Natural killer cell (primary cell): Measurements from ENCODE around the gene WDR7. TPM values are rescaled to one million over a fixed set of nuclear protein-coding genes. Genes with fewer than 3 reads are reported as not detected.

Experiments used
- ATAC-seq, 3 donors: fragments of 150-1000 bp in 2 of 3; fragments of 200-7000 bp in 1 of 3; cut with Tn5 transposase; 1 replicate in 1 of 3; 2 replicates in 2 of 3; pipeline ENCODE4 v1.10.0; 2021; ENCODE audit warnings: mild to moderate bottlenecking in 2 of 3, moderate library complexity in 2 of 3
- DNase-seq, 2 donors: peaks; one replicate each; pipeline versions ENCODE4 v3.0.0 to v3.0.0-alpha.2; 2013 to 2021; ENCODE audit warnings: mixed read lengths in 1 of 2
- H3K27ac ChIP-seq: one replicate; pipeline ENCODE4 v1.5.1; 2013; ENCODE audit warnings: mild to moderate bottlenecking, low read length
- H3K27me3 ChIP-seq: one replicate; pipeline ENCODE4 v1.6.1; 2013; ENCODE audit warnings: low read length; ENCODE audit not compliant: control insufficient read depth, insufficient read depth
- H3K36me3 ChIP-seq: one replicate; pipeline ENCODE4 v1.6.1; 2013; ENCODE audit warnings: low read length; ENCODE audit not compliant: control insufficient read depth, insufficient read depth
- H3K4me1 ChIP-seq: one replicate; pipeline ENCODE4 v1.6.1; 2013; ENCODE audit warnings: low read length; ENCODE audit not compliant: control insufficient read depth, insufficient read depth
- H3K4me3 ChIP-seq: one replicate; pipeline ENCODE4 v1.5.1; 2013; ENCODE audit warnings: low read length
- H3K9me3 ChIP-seq: one replicate; pipeline ENCODE4 v1.6.1; 2013; ENCODE audit warnings: low read length; ENCODE audit not compliant: control insufficient read depth, insufficient read depth
- H3K27ac Mint-ChIP-seq, 2 donors: one replicate each; pipeline ENCODE4 v1.8.0; 2022; ENCODE audit warnings: mild to moderate bottlenecking in 2 of 2, mixed read lengths in 2 of 2, moderate library complexity in 1 of 2
- H3K27me3 Mint-ChIP-seq, 2 donors: one replicate each; pipeline ENCODE4 v1.8.0; 2022; ENCODE audit warnings: low read depth in 2 of 2, mixed read lengths in 2 of 2
- H3K36me3 Mint-ChIP-seq: one replicate; pipeline ENCODE4 v1.8.0; 2022; ENCODE audit warnings: mixed read lengths
- H3K4me1 Mint-ChIP-seq, 2 donors: one replicate each; pipeline ENCODE4 v1.8.0; 2022; ENCODE audit warnings: mixed read lengths in 2 of 2
- H3K4me3 Mint-ChIP-seq: one replicate; pipeline ENCODE4 v1.8.0; 2022; ENCODE audit warnings: mild to moderate bottlenecking, moderate library complexity, mixed read lengths
- H3K9me3 Mint-ChIP-seq, 2 donors: one replicate each; pipeline ENCODE4 v1.8.0; 2022; ENCODE audit warnings: mixed read lengths in 2 of 2
- CTCF ChIP-seq: fragments of 200-600 bp; IDR thresholded peaks from one replicate; pipeline ENCODE4 v1.8.0; 2022; ENCODE audit warnings: antibody characterized with exemption
- WGBS: methylation state at CpG from one replicate; pipeline ENCODE4 v1.1.7; 2013; ENCODE audit warnings: missing lambda C conversion rate; ENCODE audit not compliant: insufficient coverage; 5-methylcytosine and 5-hydroxymethylcytosine counted together
- intact Hi-C: fragments of 100-400 bp; cut with micrococcal nuclease; formaldehyde crosslinking; loops from one replicate; pipeline ENCODE4 v1.14.2; 2022
- total RNA-seq, 4 donors: library from RNA; stranded (reverse); fragments of 120-200 nt in 1 of 4; gene quantifications; one replicate each; pipeline versions ENCODE4 v1.2.3 to v1.2.4, GENCODE V29; 2013 to 2022

Gene WDR7
- total RNA-seq, 3 donors from 2014 or later (not counting 1 experiment from before 2014, with no cell fraction given): 71.1 to 103 (median 77.3) TPM

GRCh38 chr18:56662063-56662408 lies 10.9 kb downstream of the WDR7 start:
- no peak overlapping the region for H3K27ac ChIP-seq
- no peak for ATAC-seq
- H3K4me1 ChIP-seq: no peaks in the 10 kb centered on the region
- H3K27me3 Mint-ChIP-seq: no peaks in the 10 kb centered on the region
- H3K36me3 Mint-ChIP-seq: no peaks in the 10 kb centered on the region
- H3K9me3 Mint-ChIP-seq: no peaks in the 10 kb centered on the region
- no peaks in the 10 kb centered on the region for H3K27me3 ChIP-seq
- no peak overlapping the region for H3K4me3 Mint-ChIP-seq
- DNase-seq: no peak
- H3K4me3 ChIP-seq: no peak overlapping the region
- TF ChIP-seq CTCF: no peak
- H3K36me3 ChIP-seq: peaks cover 2% of the 10 kb centered on the region
- intact Hi-C loops: no loop called here
- WGBS: 45% methylated on average over 4 of the region's 4 CpGs
- H3K9me3 ChIP-seq: no peaks in the 10 kb centered on the region
- peaks cover 31 to 46% of the 10 kb centered on the region in 2 donors for H3K4me1 Mint-ChIP-seq
- H3K27ac Mint-ChIP-seq: no peak overlapping the region

- Mint-ChIP-seq H3K4me3 (no peak overlapping the region), H3K9me3 (no peaks in the 10 kb centered on the region), H3K36me3 (no peaks in the 10 kb centered on the region), H3K27ac (no peak overlapping the region), H3K27me3 (no peaks in the 10 kb centered on the region), H3K4me1 (peaks cover 34 to 51% of the 10 kb centered on the region in 2 donors)
- no peaks in the 10 kb centered on the region for H3K9me3 ChIP-seq
- TF ChIP-seq CTCF: no peak
- intact Hi-C loops: no loop called here
- H3K27me3 ChIP-seq: no peaks in the 10 kb centered on the region
- H3K4me1 ChIP-seq: no peaks in the 10 kb centered on the region
- H3K27ac ChIP-seq: no peak overlapping the region
- DNase-seq: no peak
- ATAC-seq: no peak
- H3K4me3 ChIP-seq: no peak overlapping the region
- 91% methylated on average over 5 of the region's 5 CpGs for WGBS
- peaks cover under 1% of the 10 kb centered on the region for H3K36me3 ChIP-seq
Measured at GRCh38 chr18:56662502-56662901, 11.3 kb downstream of the WDR7 start.

DNA sequence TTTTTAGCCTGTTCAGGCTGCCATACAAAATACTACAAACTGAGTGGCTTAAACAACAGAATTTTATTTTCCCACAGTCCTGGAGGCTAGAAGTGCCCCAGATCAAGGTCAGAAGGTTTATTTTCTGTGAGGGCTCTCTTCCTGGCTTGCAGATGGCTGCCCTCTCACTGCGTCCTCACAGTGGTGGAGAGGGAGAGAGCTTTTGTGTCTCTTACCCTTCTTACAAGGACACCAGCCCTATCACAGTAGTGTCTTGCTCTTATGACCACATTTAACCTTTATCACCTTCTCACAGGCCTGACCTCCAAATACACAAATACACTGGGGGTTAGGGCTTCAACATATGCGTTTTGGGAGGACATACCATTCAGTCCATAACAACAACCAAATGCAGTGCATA lies 11.7 kb downstream of the WDR7 start:
- H3K27ac ChIP-seq: no peak overlapping the region
- no peak overlapping the region for H3K4me3 Mint-ChIP-seq
- H3K4me1 Mint-ChIP-seq: peaks cover 34 to 55% of the 10 kb centered on the region in 2 donors
- H3K36me3 Mint-ChIP-seq: no peaks in the 10 kb centered on the region
- H3K27me3 ChIP-seq: no peaks in the 10 kb centered on the region
- H3K9me3 ChIP-seq: no peaks in the 10 kb centered on the region
- no peak overlapping the region for H3K27ac Mint-ChIP-seq
- no peak for DNase-seq
- H3K4me1 ChIP-seq: no peaks in the 10 kb centered on the region
- 100% methylated on average over 1 of the region's 2 CpGs for WGBS
- H3K4me3 ChIP-seq: no peak overlapping the region
- no peaks in the 10 kb centered on the region for H3K27me3 Mint-ChIP-seq
- H3K36me3 ChIP-seq: no peaks in the 10 kb centered on the region
- no peak for ATAC-seq
- intact Hi-C loops: no loop called here
- TF ChIP-seq CTCF: no peak
- no peaks in the 10 kb centered on the region for H3K9me3 Mint-ChIP-seq

- no peak overlapping the region for H3K4me3 ChIP-seq
- intact Hi-C loops: loop anchor here (5.0 kb wide), 1 partner anchor 35 kb away; no protein-coding TSS in a partner anchor
- Mint-ChIP-seq H3K4me3 (no peak overlapping the region), H3K4me1 (peaks cover 22 to 40% of the 10 kb centered on the region in 2 donors), H3K9me3 (no peaks in the 10 kb centered on the region), H3K27me3 (no peaks in the 10 kb centered on the region), H3K27ac (no peak overlapping the region), H3K36me3 (no peaks in the 10 kb centered on the region)
- H3K27me3 ChIP-seq: no peaks in the 10 kb centered on the region
- H3K27ac ChIP-seq: no peak overlapping the region
- ATAC-seq (no peak), DNase-seq (no peak)
- WGBS: 87% methylated on average over 2 of the region's 8 CpGs
- H3K9me3 ChIP-seq: no peaks in the 10 kb centered on the region
- peaks cover 10% of the 10 kb centered on the region for H3K36me3 ChIP-seq
- H3K4me1 ChIP-seq: peaks cover 14% of the 10 kb centered on the region
- no peak for TF ChIP-seq CTCF
Measured at GRCh38 chr18:56672391-56672790, 21.2 kb downstream of the WDR7 start.
